ENCODE data around the gene CERS1. TPM values are rescaled to one million over a fixed set of nuclear protein-coding genes. Genes with fewer than 3 reads are reported as not detected.

The CERS1 gene
- total RNA-seq, 1 experiment from 2014 or later, result 4.4 TPM

GRCh38 chr19:18867751-18868150 is 28.2 kb downstream of the CERS1 start:
- Mint-ChIP-seq H3K27ac (ENCODE audit: unreplicated experiment) (no peak overlapping the region), H3K27me3 (ENCODE audit: unreplicated experiment) (no peaks in the 10 kb centered on the region), H3K4me3 (ENCODE audit: low read depth, unreplicated experiment) (no peak overlapping the region), H3K4me1 (ENCODE audit: low read depth, unreplicated experiment) (no peaks in the 10 kb centered on the region), H3K9me3 (ENCODE audit: low read depth, unreplicated experiment) (no peaks in the 10 kb centered on the region), H3K36me3 (ENCODE audit: insufficient read depth, unreplicated experiment) (peaks cover 46% of the 10 kb centered on the region)
- CTCF ChIA-PET, result no interaction called here
- no TSS peak for BruUV-seq (replicated peaks)
- no peak for DNase-seq
- no peak for TF ChIP-seq CTCF (IDR thresholded peaks at IDR 0.05; ENCODE audit: unreplicated experiment)
- intact Hi-C loops (cut with micrococcal nuclease; ENCODE audit: unreplicated experiment), result no loop called here

- TSS peak; percentile 46 for BruUV-seq (replicated peaks)
- Mint-ChIP-seq H3K4me1 (ENCODE audit: low read depth, unreplicated experiment) (no peaks in the 10 kb centered on the region), H3K36me3 (ENCODE audit: insufficient read depth, unreplicated experiment) (peaks cover 48% of the 10 kb centered on the region), H3K9me3 (ENCODE audit: low read depth, unreplicated experiment) (no peaks in the 10 kb centered on the region), H3K4me3 (ENCODE audit: low read depth, unreplicated experiment) (no peak overlapping the region), H3K27ac (ENCODE audit: unreplicated experiment) (no peak overlapping the region), H3K27me3 (ENCODE audit: unreplicated experiment) (no peaks in the 10 kb centered on the region)
- intact Hi-C loops (cut with micrococcal nuclease; ENCODE audit: unreplicated experiment), result no loop called here
- CTCF ChIA-PET, result no interaction called here
- no peak for TF ChIP-seq CTCF (IDR thresholded peaks at IDR 0.05; ENCODE audit: unreplicated experiment)
- no peak for DNase-seq
These were observed 28.8 kb downstream of the CERS1 start for GRCh38 chr19:18867199-18867598.

GRCh38 chr19:18866800-18867123 is 29.2 kb downstream of the CERS1 start:
- DNase-seq, result no peak
- Mint-ChIP-seq H3K4me1 (ENCODE audit: low read depth, unreplicated experiment) (no peaks in the 10 kb centered on the region), H3K9me3 (ENCODE audit: low read depth, unreplicated experiment) (no peaks in the 10 kb centered on the region), H3K4me3 (ENCODE audit: low read depth, unreplicated experiment) (no peak overlapping the region), H3K36me3 (ENCODE audit: insufficient read depth, unreplicated experiment) (peaks cover 44% of the 10 kb centered on the region), H3K27ac (ENCODE audit: unreplicated experiment) (no peak overlapping the region), H3K27me3 (ENCODE audit: unreplicated experiment) (no peaks in the 10 kb centered on the region)
- no TSS peak for BruUV-seq (replicated peaks)
- CTCF ChIA-PET, result no interaction called here
- intact Hi-C loops (cut with micrococcal nuclease; ENCODE audit: unreplicated experiment), result no loop called here
- TF ChIP-seq CTCF (IDR thresholded peaks at IDR 0.05; ENCODE audit: unreplicated experiment), result no peak

GRCh38 chr19:18865973-18866799 is 29.8 kb downstream of the CERS1 start:
- CTCF ChIA-PET, result interaction anchor here (0.5 kb wide), 1 partner anchor 37 kb away, joined by 4 read pairs; no protein-coding TSS in a partner anchor
- Mint-ChIP-seq H3K27ac (ENCODE audit: unreplicated experiment) (no peak overlapping the region), H3K4me1 (ENCODE audit: low read depth, unreplicated experiment) (no peaks in the 10 kb centered on the region), H3K4me3 (ENCODE audit: low read depth, unreplicated experiment) (no peak overlapping the region), H3K36me3 (ENCODE audit: insufficient read depth, unreplicated experiment) (peaks cover 43% of the 10 kb centered on the region), H3K9me3 (ENCODE audit: low read depth, unreplicated experiment) (no peaks in the 10 kb centered on the region), H3K27me3 (ENCODE audit: unreplicated experiment) (no peaks in the 10 kb centered on the region)
- intact Hi-C loops (cut with micrococcal nuclease; ENCODE audit: unreplicated experiment), result no loop called here
- no TSS peak for BruUV-seq (replicated peaks)
- DNase-seq, result peak; percentile 43
- peak; percentile 84 for TF ChIP-seq CTCF (IDR thresholded peaks at IDR 0.05; ENCODE audit: unreplicated experiment)
